ENCODE results near the gene ARID3C. TPM values are rescaled to one million over a fixed set of nuclear protein-coding genes. Genes with fewer than 3 reads are reported as not detected.

ARID3C gene
- total RNA-seq, 2 experiments from 2014 or later: 0.38 to 1.9 TPM

- H3K4me3 ChIP-seq (ENCODE audit: low read depth, low read length, poor library complexity, severe bottlenecking): peak overlapping the region; percentile 91
- peak overlapping the region; percentile 80 for H3K4me2 ChIP-seq (ENCODE audit: low read length)
- H4K20me1 ChIP-seq (ENCODE audit: insufficient read depth, low read length): no peaks in the 10 kb centered on the region
- H3K9me2 ChIP-seq (ENCODE audit: insufficient read depth, low read length): no peaks in the 10 kb centered on the region
- H3K79me2 ChIP-seq (ENCODE audit: insufficient read depth, low read depth, low read length): peaks cover 11% of the 10 kb centered on the region; the same call in 1 of the 2 replicates
- peak overlapping the region; percentile 21 for H3K27ac ChIP-seq (ENCODE audit: low read depth, low read length, poor library complexity, severe bottlenecking)
- peaks cover 21% of the 10 kb centered on the region for H3K4me1 ChIP-seq (ENCODE audit: insufficient read depth, low read length, poor library complexity, severe bottlenecking)
- peaks cover 21% of the 10 kb centered on the region for H3K36me3 ChIP-seq (ENCODE audit: insufficient read depth, low read length)
- intact Hi-C loops (cut with micrococcal nuclease; ENCODE audit: unreplicated experiment): loop anchor here (1.0 to 2.0 kb wide), 2 partner anchors 21 to 90 kb away; no protein-coding TSS in a partner anchor
- TF ChIP-seq CTCF (conservative IDR thresholded peaks at IDR 0.05; ENCODE audit: low read length) (peak; percentile 90), EZH2phosphoT487 (IDR thresholded peaks at IDR 0.05; ENCODE audit: borderline replicate concordance, low read depth, low read length) (no peak)
- peak; percentile 86 for DNase-seq (ENCODE audit: low spot score)
- no TSS peak for BruUV-seq (replicated peaks)
- H3K9me3 ChIP-seq (ENCODE audit: low read length): no peaks in the 10 kb centered on the region
- CTCF ChIA-PET (ENCODE audit: unreplicated experiment): no interaction called here
- peak overlapping the region; percentile 65 for H2AFZ ChIP-seq (ENCODE audit: low read length)
- POLR2A ChIA-PET: interaction anchor here (1.5 to 2.2 kb wide), 3 partner anchors 8 to 25 kb away, joined by 7 to 12 read pairs (median 11); partner anchors contain the start of genes DCTN3 and SIGMAR1
Observed at GRCh38 chr9:34612788-34613390, 16.0 kb downstream of the ARID3C start.

GRCh38 chr9:34611811-34612787, 16.8 kb downstream of the ARID3C start, which contains the start of gene RPP25L:
RPP25L (minus strand) TSS chr9:34612097; CDS start chr9:34611296, 801 bp downstream.
- Histone ChIP-seq H3K36me3 (ENCODE audit: insufficient read depth, low read length) (peaks cover 17% of the 10 kb centered on the region), H3K79me2 (ENCODE audit: insufficient read depth, low read depth, low read length) (peaks cover 11% of the 10 kb centered on the region; the same call in 1 of the 2 replicates), H2AFZ (ENCODE audit: low read length) (peak within 1 kb of the TSS; percentile 65), H4K20me1 (ENCODE audit: insufficient read depth, low read length) (no peaks in the 10 kb centered on the region), H3K9me2 (ENCODE audit: insufficient read depth, low read length) (no peaks in the 10 kb centered on the region), H3K4me1 (ENCODE audit: insufficient read depth, low read length, poor library complexity, severe bottlenecking) (peaks cover 21% of the 10 kb centered on the region), H3K9me3 (ENCODE audit: low read length) (no peaks in the 10 kb centered on the region), H3K4me3 (ENCODE audit: low read depth, low read length, poor library complexity, severe bottlenecking) (peak within 1 kb of the TSS; percentile 91), H3K27ac (ENCODE audit: low read depth, low read length, poor library complexity, severe bottlenecking) (peak within 1 kb of the TSS; percentile 36), H3K4me2 (ENCODE audit: low read length) (peak within 1 kb of the TSS; percentile 99)
- intact Hi-C loops (cut with micrococcal nuclease; ENCODE audit: unreplicated experiment): loop anchor here (1.0 to 2.0 kb wide), 2 partner anchors 22 to 91 kb away; no protein-coding TSS in a partner anchor
- ChIA-PET CTCF (ENCODE audit: unreplicated experiment) (interaction anchor here (0.9 to 1.7 kb wide), 3 partner anchors 8 to 22 kb away, joined by 3 to 6 read pairs (median 3); no protein-coding TSS in a partner anchor), POLR2A (interaction anchor here (0.5 to 2.2 kb wide), 7 partner anchors 9 to 1132 kb away, joined by 3 to 13 read pairs (median 7); partner anchors contain the start of genes DCTN3 and SIGMAR1)
- no TSS peak for BruUV-seq (replicated peaks)
- TF ChIP-seq EZH2phosphoT487 (IDR thresholded peaks at IDR 0.05; ENCODE audit: borderline replicate concordance, low read depth, low read length) (no peak), CTCF (conservative IDR thresholded peaks at IDR 0.05; ENCODE audit: low read length) (0 out of 2 replicates have a peak, but pooled peaks have one; percentile 3)
- DNase-seq (ENCODE audit: low spot score): peak; percentile 89

Measured in OCI-LY7 (cell line).